ENCODE data around the gene EIF1AX. TPM values are rescaled to one million over a fixed set of nuclear protein-coding genes. Genes with fewer than 3 reads are reported as not detected.

Gene EIF1AX
- total RNA-seq, 1 experiment from 2014 or later: 158 TPM

DNA sequence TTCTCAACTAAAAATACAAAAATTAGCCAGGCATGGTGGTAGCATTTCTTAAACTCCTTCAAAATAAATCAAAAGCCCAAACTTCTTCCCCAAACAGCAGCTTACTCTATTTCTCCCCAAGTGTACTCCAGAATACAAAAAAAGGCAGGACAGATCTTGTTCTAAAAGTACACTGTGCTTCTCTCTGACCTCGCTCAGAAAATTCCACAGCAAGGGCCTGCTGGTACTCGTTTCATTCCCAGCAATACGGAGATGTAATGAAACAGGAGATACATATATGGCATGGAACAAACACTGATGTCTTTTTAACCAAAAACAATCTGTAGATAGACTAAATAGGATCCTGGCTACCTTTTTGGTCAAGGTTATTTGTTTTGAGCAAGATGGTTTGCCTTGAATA, 50.1 kb downstream of the EIF1AX start:
- H3K4me2 ChIP-seq (ENCODE audit: insufficient read depth, insufficient read length, low read length): no peak overlapping the region
- H3K18ac ChIP-seq (ENCODE audit: insufficient read length, low read depth, low read length): no peak overlapping the region
- Mint-ChIP-seq H3K27me3 (ENCODE audit: low read depth) (no peaks in the 10 kb centered on the region), H3K27ac (no peak overlapping the region), H3K36me3 (ENCODE audit: insufficient read depth in 1 of 3, low read depth in 3 of 3) (peaks cover 0 to 4% (median 1%) of the 10 kb centered on the region in 3 experiments; a peak in 3 of 7 replicates), H3K4me1 (no peaks in the 10 kb centered on the region), H3K4me3 (no peak overlapping the region), H3K9me3 (peaks cover 63 to 70% of the 10 kb centered on the region in 2 experiments)
- no peak overlapping the region for H3K56ac ChIP-seq (ENCODE audit: insufficient read length, low read depth, low read length)
- no peaks in the 10 kb centered on the region for H3K4me1 ChIP-seq (ENCODE audit: insufficient read depth, low read length)
- no peaks in the 10 kb centered on the region for H3K79me1 ChIP-seq (ENCODE audit: insufficient read depth, low read depth, low read length, poor library complexity, severe bottlenecking)
- no peak overlapping the region for H3K4ac ChIP-seq (ENCODE audit: low read depth, low read length)
- no peak overlapping the region for H4K8ac ChIP-seq (replicated peaks; ENCODE audit: insufficient read length, low read depth, low read length)
- H2BK5ac ChIP-seq (ENCODE audit: insufficient read length, low read length): no peak overlapping the region
- no peak overlapping the region for H3K14ac ChIP-seq (ENCODE audit: insufficient read depth, low read length)
- H3K23me2 ChIP-seq (ENCODE audit: insufficient read length, low read depth, low read length, poor library complexity, severe bottlenecking): no peaks in the 10 kb centered on the region
- H3T11ph ChIP-seq (ENCODE audit: low read length): no peak overlapping the region
- no peak overlapping the region for H2BK15ac ChIP-seq (ENCODE audit: low read depth, low read length)
- no peak overlapping the region for H2AFZ ChIP-seq (ENCODE audit: low read length)
- no CpG with 5 or more reads among the region's 3 CpGs for WGBS (ENCODE audit: extremely low coverage, insufficient read length, low lambda C conversion rate)
- H4K91ac ChIP-seq (ENCODE audit: insufficient read length, low read depth, low read length): no peak overlapping the region
- no peak overlapping the region for H2BK120ac ChIP-seq (ENCODE audit: low read depth, low read length, poor library complexity, severe bottlenecking)
- H3K23ac ChIP-seq (ENCODE audit: insufficient read length, low read depth, low read length): no peak overlapping the region
- H3K27me3 ChIP-seq (ENCODE audit: insufficient read depth, low read length): no peaks in the 10 kb centered on the region
- H2BK12ac ChIP-seq (ENCODE audit: insufficient read length, low read depth, low read length): no peak overlapping the region
- H3K9ac ChIP-seq (ENCODE audit: extremely low read depth, insufficient read length, low read length): no peak overlapping the region
- H2AK5ac ChIP-seq (ENCODE audit: insufficient read length, low read length): no peak overlapping the region
- no peak for DNase-seq
- H3K9me3 ChIP-seq (ENCODE audit: control insufficient read depth, low read depth, low read length): peaks cover 6% of the 10 kb centered on the region
- TF ChIP-seq, protein P1, sequence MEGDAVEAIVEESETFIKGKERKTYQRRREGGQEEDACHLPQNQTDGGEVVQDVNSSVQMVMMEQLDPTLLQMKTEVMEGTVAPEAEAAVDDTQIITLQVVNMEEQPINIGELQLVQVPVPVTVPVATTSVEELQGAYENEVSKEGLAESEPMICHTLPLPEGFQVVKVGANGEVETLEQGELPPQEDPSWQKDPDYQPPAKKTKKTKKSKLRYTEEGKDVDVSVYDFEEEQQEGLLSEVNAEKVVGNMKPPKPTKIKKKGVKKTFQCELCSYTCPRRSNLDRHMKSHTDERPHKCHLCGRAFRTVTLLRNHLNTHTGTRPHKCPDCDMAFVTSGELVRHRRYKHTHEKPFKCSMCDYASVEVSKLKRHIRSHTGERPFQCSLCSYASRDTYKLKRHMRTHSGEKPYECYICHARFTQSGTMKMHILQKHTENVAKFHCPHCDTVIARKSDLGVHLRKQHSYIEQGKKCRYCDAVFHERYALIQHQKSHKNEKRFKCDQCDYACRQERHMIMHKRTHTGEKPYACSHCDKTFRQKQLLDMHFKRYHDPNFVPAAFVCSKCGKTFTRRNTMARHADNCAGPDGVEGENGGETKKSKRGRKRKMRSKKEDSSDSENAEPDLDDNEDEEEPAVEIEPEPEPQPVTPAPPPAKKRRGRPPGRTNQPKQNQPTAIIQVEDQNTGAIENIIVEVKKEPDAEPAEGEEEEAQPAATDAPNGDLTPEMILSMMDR (conservative IDR thresholded peaks at IDR 0.05): no peak
- H4K20me1 ChIP-seq (ENCODE audit: control insufficient read depth, insufficient read depth, insufficient read length): no peaks in the 10 kb centered on the region
- no peaks in the 10 kb centered on the region for H3K79me2 ChIP-seq (ENCODE audit: insufficient read depth, low read length)
- H2BK20ac ChIP-seq (ENCODE audit: low read depth, low read length, poor library complexity, severe bottlenecking): no peak overlapping the region
- no peak overlapping the region for H3K27ac ChIP-seq (ENCODE audit: insufficient read length, low read depth, low read length)
- H4K5ac ChIP-seq (ENCODE audit: insufficient read length, low read depth, low read length): no peak overlapping the region
